ENCODE results near the gene PARD6G. TPM values are rescaled to one million over a fixed set of nuclear protein-coding genes. Genes with fewer than 3 reads are reported as not detected.
"Not testable (repeated sequence)": the region's sequence is repeated elsewhere in the genome, so short reads cannot be mapped to it uniquely, and the experiment has no call there.

The PARD6G gene
- total RNA-seq, 4 donors from 2014 or later: 0.40 to 3.3 (median 1.3) TPM

DNA sequence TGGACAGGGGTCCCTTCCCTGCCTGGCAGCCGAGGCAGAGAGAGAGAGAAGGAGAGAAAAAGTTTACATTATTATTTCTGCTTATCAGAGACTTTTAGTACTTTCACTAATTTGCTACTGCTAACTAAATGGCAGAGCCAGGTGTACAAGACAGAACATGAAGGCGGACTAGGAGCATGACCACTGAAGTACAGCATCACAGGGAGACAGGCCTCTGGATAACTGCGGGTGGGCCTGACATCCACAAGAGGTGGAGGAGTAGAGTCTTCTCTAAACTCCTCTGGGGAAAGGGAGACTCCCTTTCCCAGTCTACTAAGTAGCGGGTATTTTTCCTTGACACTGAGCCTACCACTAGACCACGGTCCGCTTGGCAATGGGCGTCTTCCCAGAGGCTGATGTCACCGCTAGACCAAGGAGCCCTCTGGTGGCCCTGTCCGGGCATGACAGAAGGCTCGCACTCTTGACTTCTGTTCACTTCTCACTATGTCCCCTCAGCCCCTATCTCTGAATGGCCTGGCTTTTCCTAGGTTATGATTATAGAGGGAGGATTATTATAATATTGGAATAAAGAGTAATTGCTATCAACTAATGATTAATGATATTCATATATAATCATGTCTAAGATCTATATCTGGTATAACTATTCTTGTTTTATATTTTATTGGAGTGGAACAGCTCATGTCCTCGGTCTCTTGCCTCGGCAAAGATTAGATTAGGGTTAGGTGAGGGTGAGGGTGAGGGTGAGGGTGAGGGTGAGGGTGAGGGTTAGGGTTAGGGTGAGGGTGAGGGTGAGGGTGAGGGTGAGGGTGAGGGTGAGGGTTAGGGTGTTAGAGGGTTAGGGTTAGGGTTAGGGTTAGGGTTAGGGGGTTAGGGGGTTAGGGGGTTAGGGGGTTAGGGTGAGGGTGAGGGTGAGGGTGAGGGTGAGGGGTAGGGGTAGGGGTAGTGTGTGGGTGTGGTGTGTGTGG, 10.5 kb upstream of the PARD6G start:
- intact Hi-C loops (cut with DNase I; ENCODE audit: low total_unique reads); H3K9me3 ChIP-seq; H3K27me3 ChIP-seq; H3K36me3 ChIP-seq; in situ Hi-C loops (cut with MboI; ENCODE audit: low pct_ligation_motif_present in 1 of 4, low pct_unique_long_range_greater_than_20kb in 1 of 4, low sequenced_read_pairs in 3 of 4); H3K4me1 ChIP-seq; H3K27ac ChIP-seq; H3K4me3 ChIP-seq: not testable (repeated sequence)
- TF ChIP-seq, protein P1, sequence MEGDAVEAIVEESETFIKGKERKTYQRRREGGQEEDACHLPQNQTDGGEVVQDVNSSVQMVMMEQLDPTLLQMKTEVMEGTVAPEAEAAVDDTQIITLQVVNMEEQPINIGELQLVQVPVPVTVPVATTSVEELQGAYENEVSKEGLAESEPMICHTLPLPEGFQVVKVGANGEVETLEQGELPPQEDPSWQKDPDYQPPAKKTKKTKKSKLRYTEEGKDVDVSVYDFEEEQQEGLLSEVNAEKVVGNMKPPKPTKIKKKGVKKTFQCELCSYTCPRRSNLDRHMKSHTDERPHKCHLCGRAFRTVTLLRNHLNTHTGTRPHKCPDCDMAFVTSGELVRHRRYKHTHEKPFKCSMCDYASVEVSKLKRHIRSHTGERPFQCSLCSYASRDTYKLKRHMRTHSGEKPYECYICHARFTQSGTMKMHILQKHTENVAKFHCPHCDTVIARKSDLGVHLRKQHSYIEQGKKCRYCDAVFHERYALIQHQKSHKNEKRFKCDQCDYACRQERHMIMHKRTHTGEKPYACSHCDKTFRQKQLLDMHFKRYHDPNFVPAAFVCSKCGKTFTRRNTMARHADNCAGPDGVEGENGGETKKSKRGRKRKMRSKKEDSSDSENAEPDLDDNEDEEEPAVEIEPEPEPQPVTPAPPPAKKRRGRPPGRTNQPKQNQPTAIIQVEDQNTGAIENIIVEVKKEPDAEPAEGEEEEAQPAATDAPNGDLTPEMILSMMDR (IDR thresholded peaks at IDR 0.05): peak; percentile 76 to 88 (median 82)
- peak; percentile 78 for DNase-seq
- 52 to 65% methylated on average over 10 to 12 of the region's 12 CpGs for WGBS, 2 donors (ENCODE audit: low coverage in 1 of 2)

DNA sequence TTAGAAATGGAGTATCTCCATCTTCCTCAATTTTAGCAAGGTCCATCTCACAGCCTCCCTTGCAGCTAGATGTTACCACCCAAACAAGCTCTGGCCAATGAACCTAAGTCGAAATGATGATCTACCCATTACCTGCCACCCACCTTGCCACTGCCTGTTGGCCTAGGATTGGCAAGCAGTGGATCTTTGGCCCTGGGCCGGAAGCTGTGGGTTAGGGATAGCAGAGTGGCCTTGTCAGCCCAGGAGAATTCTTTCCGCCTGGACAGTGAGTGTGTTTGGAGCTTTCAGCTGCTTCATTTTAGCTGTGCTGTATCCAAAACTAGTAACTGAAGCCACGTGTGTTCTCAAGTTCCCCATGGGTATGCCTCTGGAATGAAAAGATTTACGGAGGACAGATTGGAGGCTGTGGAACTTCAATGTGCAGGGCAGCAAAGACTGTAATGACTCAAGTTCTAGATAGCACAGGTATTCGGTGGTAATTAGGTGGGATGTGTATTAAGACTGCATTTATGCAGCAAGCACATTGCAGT, 7.7 kb upstream of the PARD6G start:
- H3K36me3 ChIP-seq: no peaks in the 10 kb centered on the region
- TF ChIP-seq, protein P1 (IDR thresholded peaks at IDR 0.05): no peak
- TF ChIP-seq EP300 (IDR thresholded peaks at IDR 0.05; ENCODE audit: low read depth): no peak
- intact Hi-C loops (cut with DNase I; ENCODE audit: low total_unique reads): no loop called here
- no peaks in the 10 kb centered on the region for H3K4me1 ChIP-seq
- no peaks in the 10 kb centered on the region for H3K9me3 ChIP-seq
- no peak for DNase-seq
- WGBS, 2 donors (ENCODE audit: low coverage in 1 of 2): 72 to 80% methylated on average over 6 of the region's 6 CpGs
- H3K27ac ChIP-seq: no peak overlapping the region
- in situ Hi-C loops (cut with MboI; ENCODE audit: low pct_ligation_motif_present in 1 of 4, low pct_unique_long_range_greater_than_20kb in 1 of 4, low sequenced_read_pairs in 3 of 4): no loop called here
- H3K27me3 ChIP-seq: no peaks in the 10 kb centered on the region
- no peak overlapping the region for H3K4me3 ChIP-seq

DNA sequence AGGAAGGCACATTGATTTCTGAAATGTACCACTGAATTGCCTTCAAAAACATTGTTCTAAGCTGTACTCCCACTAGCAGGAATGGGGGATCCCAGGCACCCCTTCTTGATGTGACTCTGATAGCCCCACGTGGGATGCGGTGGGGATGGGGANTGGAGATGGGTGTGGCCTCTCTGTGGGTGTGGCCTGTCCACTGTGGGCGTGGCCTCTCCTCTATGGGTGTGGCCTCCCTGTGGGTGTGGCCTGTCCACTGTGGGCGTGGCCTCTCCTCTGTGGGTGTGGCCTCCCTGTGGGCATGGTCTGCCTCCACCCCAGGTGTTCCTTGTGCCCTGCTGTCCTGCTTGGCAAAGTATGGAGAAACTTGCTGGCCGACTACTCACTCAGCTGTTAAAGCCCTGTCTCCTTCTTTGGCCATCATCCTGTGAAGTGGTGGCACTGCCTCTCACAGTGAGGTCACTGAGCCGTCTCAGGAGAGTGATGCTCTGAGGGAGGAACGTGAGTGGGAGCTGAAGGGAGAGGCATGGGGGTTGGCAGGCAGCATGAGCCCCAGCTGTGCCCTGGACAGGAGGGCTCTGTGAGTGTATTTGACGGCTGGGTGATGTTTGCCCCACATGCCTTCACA, 6.7 kb upstream of the PARD6G start:
- TF ChIP-seq, protein P1 (IDR thresholded peaks at IDR 0.05): no peak
- TF ChIP-seq EP300 (IDR thresholded peaks at IDR 0.05; ENCODE audit: low read depth): no peak
- no peak for TF ChIP-seq POLR2A (IDR thresholded peaks at IDR 0.05)
- TF ChIP-seq POLR2AphosphoS5 (IDR thresholded peaks at IDR 0.05): no peak
- H3K36me3 ChIP-seq: no peaks in the 10 kb centered on the region
- no peaks in the 10 kb centered on the region for H3K4me1 ChIP-seq
- H3K27ac ChIP-seq: no peak overlapping the region
- intact Hi-C loops (cut with DNase I; ENCODE audit: low total_unique reads): no loop called here
- in situ Hi-C loops (cut with MboI; ENCODE audit: low pct_ligation_motif_present in 1 of 4, low pct_unique_long_range_greater_than_20kb in 1 of 4, low sequenced_read_pairs in 3 of 4): no loop called here
- H3K4me3 ChIP-seq: no peak overlapping the region
- no peaks in the 10 kb centered on the region for H3K9me3 ChIP-seq
- H3K27me3 ChIP-seq: no peaks in the 10 kb centered on the region
- DNase-seq: no peak
- 73% methylated on average over 8 of the region's 8 CpGs; no CpG with 5 or more reads in 1 of the 2 donors for WGBS, 2 donors (ENCODE audit: low coverage in 1 of 2)

DNA sequence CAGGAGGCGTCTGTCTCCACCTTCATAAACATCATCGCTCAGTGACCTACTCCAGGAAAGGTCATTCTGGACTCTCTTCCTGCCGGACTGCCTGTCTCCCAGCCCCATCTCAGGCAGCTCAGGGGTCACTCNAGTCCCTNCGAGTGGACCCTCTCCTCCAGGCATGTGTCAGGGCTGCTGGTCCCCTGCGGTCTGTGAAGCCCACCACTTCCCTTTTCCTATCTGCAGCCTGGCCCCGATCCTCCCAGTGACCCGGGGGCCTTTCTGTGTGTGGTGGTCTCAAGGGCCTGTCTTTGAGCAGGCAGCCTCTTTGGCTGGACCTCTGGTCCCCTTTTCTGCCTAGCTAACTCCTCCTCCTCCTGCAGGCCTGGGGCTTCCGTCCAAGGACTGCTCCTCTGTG, 5.9 kb upstream of the PARD6G start:
- Histone ChIP-seq H3K27me3 (peaks cover under 1% of the 10 kb centered on the region), H3K36me3 (no peaks in the 10 kb centered on the region), H3K9me3 (no peaks in the 10 kb centered on the region), H3K4me3 (no peak overlapping the region), H3K4me1 (no peaks in the 10 kb centered on the region), H3K27ac (no peak overlapping the region)
- intact Hi-C loops (cut with DNase I; ENCODE audit: low total_unique reads): no loop called here
- DNase-seq: no peak
- WGBS, 2 donors (ENCODE audit: low coverage in 1 of 2): 79 to 96% methylated on average over 4 to 7 of the region's 8 CpGs
- no peak for TF ChIP-seq EP300 (IDR thresholded peaks at IDR 0.05; ENCODE audit: low read depth)
- TF ChIP-seq POLR2AphosphoS5 (IDR thresholded peaks at IDR 0.05): no peak
- in situ Hi-C loops (cut with MboI; ENCODE audit: low pct_ligation_motif_present in 1 of 4, low pct_unique_long_range_greater_than_20kb in 1 of 4, low sequenced_read_pairs in 3 of 4): no loop called here
